NT2/D1 (cell line): ENCODE results near the gene WDR70.
"Not testable (repeated sequence)": the region's sequence is repeated elsewhere in the genome, so short reads cannot be mapped to it uniquely, and the experiment has no call there.

ENCODE experiments used
- YY1 ChIP-seq: IDR thresholded peaks from 2 replicates; pipeline ENCODE4 v1.6.1; 2011; ENCODE audit not compliant: insufficient read length, insufficient read depth
- ZNF274 ChIP-seq: IDR thresholded peaks from 2 replicates; pipeline ENCODE4 v1.6.1; 2011; ENCODE audit warnings: mild to moderate bottlenecking, low read depth, low read length

DNA sequence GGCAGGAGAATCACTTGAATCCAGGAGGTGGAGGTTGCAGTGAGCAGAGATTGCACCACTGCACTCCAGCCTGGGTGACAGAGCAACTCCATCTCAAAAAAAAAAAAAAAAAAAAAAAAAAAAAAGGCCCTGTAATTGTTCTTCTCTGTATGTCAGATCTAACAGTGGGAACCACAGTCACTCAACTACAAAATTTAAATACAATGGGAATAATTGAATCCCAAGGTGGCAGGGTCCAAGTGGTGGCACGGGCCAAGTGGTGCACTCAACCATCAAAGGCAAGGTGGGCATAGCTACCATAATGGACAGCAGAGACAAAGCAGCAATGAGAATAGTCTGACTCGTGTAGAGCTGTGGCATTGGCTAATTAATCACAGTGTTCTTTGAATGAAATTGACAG is 416.2 kb downstream of the WDR70 start:
- TF ChIP-seq ZNF274, YY1: not testable (repeated sequence)
